ENCODE measurements around the gene LZTS3. TPM values are rescaled to one million over a fixed set of nuclear protein-coding genes. Genes with fewer than 3 reads are reported as not detected.

Gene LZTS3
- total and polyA plus RNA-seq, 2 experiments from 2014 or later: 3.9 to 12.1 TPM

DNA sequence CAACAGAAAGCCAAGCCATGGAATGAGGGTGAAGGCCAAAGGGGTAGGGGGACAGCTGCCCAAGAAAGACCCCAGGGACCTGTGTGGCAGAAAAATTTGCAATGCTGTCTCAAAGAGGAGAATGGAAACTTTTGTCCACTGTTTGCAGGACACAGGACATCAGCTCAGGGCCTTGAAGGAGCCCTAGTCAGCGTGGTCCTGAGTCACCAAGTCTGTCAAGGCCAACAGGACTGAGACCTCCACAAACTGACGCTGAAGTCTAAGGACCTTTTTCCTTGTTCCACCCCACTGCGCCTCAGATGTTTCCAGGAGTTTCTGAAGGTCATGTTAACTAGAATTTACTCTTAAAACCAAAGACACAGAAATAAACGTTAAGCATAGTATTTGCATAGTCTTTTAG is 57.0 kb downstream of the LZTS3 start:
- in situ Hi-C loops (cut with MboI): no loop called here
- no peaks in the 10 kb centered on the region for H4K20me1 ChIP-seq (ENCODE audit: insufficient read depth)
- H3K9me2 ChIP-seq (ENCODE audit: insufficient read depth): no peaks in the 10 kb centered on the region
- TF ChIP-seq EZH2phosphoT487 (IDR thresholded peaks at IDR 0.05; ENCODE audit: insufficient read depth, low read depth) (no peak), EZH2 (IDR thresholded peaks at IDR 0.05; ENCODE audit: insufficient read depth, poor library complexity, severe bottlenecking) (no peak)
- H3K4me1 ChIP-seq (ENCODE audit: insufficient read depth): no peaks in the 10 kb centered on the region
- WGBS, 2 experiments (ENCODE audit: low coverage in 1 of 2, low lambda C conversion rate in 2 of 2, missing lambda C conversion rate in 2 of 2): 95 to 98% methylated on average over 4 of the region's 4 CpGs
- no peaks in the 10 kb centered on the region for H3K27me3 ChIP-seq (replicated peaks; ENCODE audit: insufficient read depth)
- no peak overlapping the region for H3K4me2 ChIP-seq (ENCODE audit: unreplicated experiment)
- no peaks in the 10 kb centered on the region for H3K9me3 ChIP-seq (ENCODE audit: low read depth)
- no peak overlapping the region for H3K9ac ChIP-seq
- H3K79me2 ChIP-seq (ENCODE audit: insufficient read depth): no peaks in the 10 kb centered on the region
- no peak overlapping the region for H3K4me3 ChIP-seq
- DNase-seq: no peak
- H2AFZ ChIP-seq: no peak overlapping the region
- no peaks in the 10 kb centered on the region for H3K36me3 ChIP-seq (ENCODE audit: low read depth)
- no peak overlapping the region for H3K27ac ChIP-seq
- no peaks in the 10 kb centered on the region for H3F3A ChIP-seq (ENCODE audit: insufficient read depth)

DNA sequence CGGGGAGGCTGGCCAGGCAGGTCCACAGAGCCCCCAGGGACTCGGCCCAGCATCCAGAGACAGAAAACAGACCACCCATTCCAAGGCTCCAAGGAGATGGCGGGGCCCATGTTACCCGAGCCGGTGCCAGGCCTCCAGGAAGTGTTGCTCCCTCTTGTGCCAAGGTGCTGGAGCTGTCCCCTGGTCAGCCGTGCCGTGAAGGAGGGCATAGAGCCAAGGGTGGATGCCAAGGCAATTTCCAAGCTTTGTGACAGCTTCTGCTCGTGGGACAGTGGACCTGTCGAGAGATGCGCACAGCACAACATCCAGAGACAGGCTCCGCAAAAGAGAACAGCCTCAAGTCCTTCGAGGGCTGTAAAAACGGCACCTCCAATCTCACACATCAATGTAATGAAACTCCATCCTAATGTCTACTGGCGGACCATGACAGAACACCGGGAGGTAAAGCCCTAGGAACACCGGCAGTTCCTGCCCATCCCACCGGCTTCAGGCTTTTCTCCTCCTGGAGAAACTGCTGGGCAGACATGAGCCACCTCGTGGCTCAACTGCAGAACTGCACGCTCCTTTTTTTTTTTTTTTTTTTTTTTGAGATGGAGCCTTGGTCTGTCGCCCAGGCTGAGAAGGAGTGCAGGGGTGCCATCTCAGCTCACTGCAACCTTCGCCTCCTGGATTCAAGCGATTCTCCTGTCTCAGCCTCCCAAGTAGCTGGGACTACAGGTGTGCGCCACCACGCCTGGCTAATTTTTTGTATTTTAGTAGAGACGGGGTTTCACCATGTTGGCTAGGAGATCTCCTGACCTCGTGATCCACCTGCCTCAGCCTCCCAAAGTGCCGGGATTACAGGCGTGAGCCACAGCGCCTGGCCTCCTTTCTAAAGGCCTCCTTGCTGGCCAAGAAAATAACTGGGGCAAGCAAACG is 57.9 kb downstream of the LZTS3 start:
- no peaks in the 10 kb centered on the region for H3K9me3 ChIP-seq (ENCODE audit: low read depth)
- no peaks in the 10 kb centered on the region for H3K36me3 ChIP-seq (ENCODE audit: low read depth)
- no peaks in the 10 kb centered on the region for H3K79me2 ChIP-seq (ENCODE audit: insufficient read depth)
- H3K9me2 ChIP-seq (ENCODE audit: insufficient read depth): no peaks in the 10 kb centered on the region
- in situ Hi-C loops (cut with MboI): no loop called here
- no peaks in the 10 kb centered on the region for H3F3A ChIP-seq (ENCODE audit: insufficient read depth)
- H4K20me1 ChIP-seq (ENCODE audit: insufficient read depth): no peaks in the 10 kb centered on the region
- TF ChIP-seq EZH2 (IDR thresholded peaks at IDR 0.05; ENCODE audit: insufficient read depth, poor library complexity, severe bottlenecking) (no peak), EZH2phosphoT487 (IDR thresholded peaks at IDR 0.05; ENCODE audit: insufficient read depth, low read depth) (no peak)
- WGBS, 2 experiments (ENCODE audit: low coverage in 1 of 2, low lambda C conversion rate in 2 of 2, missing lambda C conversion rate in 2 of 2): 43 to 44% methylated on average over 30 of the region's 30 CpGs
- H3K4me1 ChIP-seq (ENCODE audit: insufficient read depth): no peaks in the 10 kb centered on the region
- no peaks in the 10 kb centered on the region for H3K27me3 ChIP-seq (replicated peaks; ENCODE audit: insufficient read depth)
- DNase-seq: peak; percentile 77
- no peak overlapping the region for H3K9ac ChIP-seq
- no peak overlapping the region for H2AFZ ChIP-seq
- H3K4me2 ChIP-seq (ENCODE audit: unreplicated experiment): no peak overlapping the region
- H3K27ac ChIP-seq: no peak overlapping the region
- no peak overlapping the region for H3K4me3 ChIP-seq

Other genes starting within 250 kb of the LZTS3 start
- not detected in 2 replicates for gene GNRH2, start 129.9 kb downstream of the LZTS3 start, total RNA-seq (2014; rRNA removed; shearing (Covaris generic))
- gene GNRH2, start 129.9 kb downstream of the LZTS3 start, polyA plus RNA-seq (2016; fragmentation: Nextera tagmentation; extraction: Ambion mirVana): not detected in 2 replicates
- 24.2 and 48.2 TPM in 2 replicates for gene MRPS26, start 127.5 kb downstream of the LZTS3 start, total RNA-seq (2014; rRNA removed; shearing (Covaris generic))
- 44.5 and 48.2 TPM in 2 replicates for gene MRPS26, start 127.5 kb downstream of the LZTS3 start, polyA plus RNA-seq (2016; fragmentation: Nextera tagmentation; extraction: Ambion mirVana)
- not detected in 2 replicates for gene OXT, start 101.9 kb downstream of the LZTS3 start, total RNA-seq (2014; rRNA removed; shearing (Covaris generic))
- 0.40 and 0.70 TPM in 2 replicates for gene OXT, start 101.9 kb downstream of the LZTS3 start, polyA plus RNA-seq (2016; fragmentation: Nextera tagmentation; extraction: Ambion mirVana)
- gene AVP, start 88.8 kb downstream of the LZTS3 start, total RNA-seq (2014; rRNA removed; shearing (Covaris generic)): not detected in 2 replicates
- not detected in 2 replicates for gene AVP, start 88.8 kb downstream of the LZTS3 start, polyA plus RNA-seq (2016; fragmentation: Nextera tagmentation; extraction: Ambion mirVana)
- gene FASTKD5, start 13.7 kb downstream of the LZTS3 start, total RNA-seq (2014; rRNA removed; shearing (Covaris generic)): 12.5 and 15.7 TPM in 2 replicates
- gene FASTKD5, start 13.7 kb downstream of the LZTS3 start, polyA plus RNA-seq (2016; fragmentation: Nextera tagmentation; extraction: Ambion mirVana): 11.2 and 11.3 TPM in 2 replicates
- 3.8 and 6.4 TPM in 2 replicates for gene UBOX5, start 13.7 kb downstream of the LZTS3 start, total RNA-seq (2014; rRNA removed; shearing (Covaris generic))
- gene UBOX5, start 13.7 kb downstream of the LZTS3 start, polyA plus RNA-seq (2016; fragmentation: Nextera tagmentation; extraction: Ambion mirVana): 5.3 and 5.8 TPM in 2 replicates
- gene DDRGK1, start 31.1 kb upstream of the LZTS3 start, total RNA-seq (2014; rRNA removed; shearing (Covaris generic)): 50.8 and 63.0 TPM in 2 replicates
- gene DDRGK1, start 31.1 kb upstream of the LZTS3 start, polyA plus RNA-seq (2016; fragmentation: Nextera tagmentation; extraction: Ambion mirVana): 55.9 and 56.7 TPM in 2 replicates
- gene ITPA, start 35.9 kb upstream of the LZTS3 start, total RNA-seq (2014; rRNA removed; shearing (Covaris generic)): 43.6 and 47.2 TPM in 2 replicates
- 63.8 and 72.4 TPM in 2 replicates for gene ITPA, start 35.9 kb upstream of the LZTS3 start, polyA plus RNA-seq (2016; fragmentation: Nextera tagmentation; extraction: Ambion mirVana)
- 0.63 and 0.65 TPM in 2 replicates for gene SLC4A11, start 65.6 kb upstream of the LZTS3 start, total RNA-seq (2014; rRNA removed; shearing (Covaris generic))
- 1.1 and 1.2 TPM in 2 replicates for gene SLC4A11, start 65.6 kb upstream of the LZTS3 start, polyA plus RNA-seq (2016; fragmentation: Nextera tagmentation; extraction: Ambion mirVana)
- 11.4 and 12.4 TPM in 2 replicates for gene DNAAF9, start 234.1 kb upstream of the LZTS3 start, total RNA-seq (2014; rRNA removed; shearing (Covaris generic))
- 4.3 and 4.6 TPM in 2 replicates for gene DNAAF9, start 234.1 kb upstream of the LZTS3 start, polyA plus RNA-seq (2016; fragmentation: Nextera tagmentation; extraction: Ambion mirVana)

Measured in GM23248 (cell line).